ENCODE results near the gene TMEM174.
"Not testable (repeated sequence)": the region's sequence is repeated elsewhere in the genome, so short reads cannot be mapped to it uniquely, and the experiment has no call there.

Gene TMEM174

DNA sequence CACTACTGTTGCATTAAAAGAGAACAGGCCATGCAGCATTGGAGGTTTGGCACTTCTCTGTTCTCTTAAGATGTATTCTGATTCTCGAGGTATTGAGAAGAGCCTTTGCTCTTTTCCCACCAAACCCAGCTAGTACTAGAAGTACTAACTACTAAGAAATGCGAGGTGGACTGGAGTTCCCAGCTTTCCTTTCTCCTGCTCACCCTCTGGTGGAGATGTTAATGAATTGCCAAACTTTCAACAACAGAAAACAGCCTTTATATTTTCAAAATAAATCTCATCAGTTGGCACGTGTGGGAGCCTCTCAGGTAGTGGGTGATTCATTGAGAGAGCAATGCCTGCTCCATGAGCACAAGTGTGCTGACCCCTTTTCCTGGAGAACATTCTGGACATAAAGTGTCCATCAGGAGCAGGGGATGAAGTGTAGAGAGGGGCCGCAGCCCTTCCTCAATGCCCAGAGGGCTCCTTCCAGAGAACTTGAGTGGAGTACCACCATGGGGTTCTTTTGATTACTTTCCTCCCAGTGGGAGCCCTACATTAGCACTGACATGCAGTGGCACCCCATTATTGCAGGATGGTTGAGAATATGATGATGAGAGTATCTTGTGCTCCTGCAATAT lies 45.7 kb downstream of the TMEM174 start:
- no peak for DNase-seq (ENCODE audit: low read depth in 4 of 4, low spot score in 1 of 4)

GRCh38 chr5:73219336-73219735 lies 46.3 kb downstream of the TMEM174 start:
- DNase-seq (ENCODE audit: low read depth in 4 of 4, low spot score in 1 of 4): not testable (repeated sequence)

DNA sequence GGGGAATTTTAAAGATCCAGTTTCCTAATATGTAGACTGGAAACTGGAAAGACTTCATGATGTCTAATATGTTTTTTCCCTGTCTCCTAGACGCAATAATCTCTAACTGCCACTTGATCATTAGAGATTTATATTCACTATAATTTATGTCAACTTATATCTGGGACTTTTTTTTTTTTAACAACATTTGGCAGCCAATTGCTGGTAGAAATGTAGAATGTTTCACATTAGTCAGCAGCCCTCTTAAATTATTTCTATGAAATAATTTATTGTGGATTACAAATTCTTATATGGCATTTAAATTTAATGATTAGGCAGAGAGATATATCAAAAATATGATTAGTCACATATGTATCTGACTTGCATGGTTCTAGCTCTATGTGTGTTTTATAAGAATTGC lies 48.2 kb downstream of the TMEM174 start:
- DNase-seq (ENCODE audit: low read depth in 4 of 4, low spot score in 1 of 4): no peak

DNA sequence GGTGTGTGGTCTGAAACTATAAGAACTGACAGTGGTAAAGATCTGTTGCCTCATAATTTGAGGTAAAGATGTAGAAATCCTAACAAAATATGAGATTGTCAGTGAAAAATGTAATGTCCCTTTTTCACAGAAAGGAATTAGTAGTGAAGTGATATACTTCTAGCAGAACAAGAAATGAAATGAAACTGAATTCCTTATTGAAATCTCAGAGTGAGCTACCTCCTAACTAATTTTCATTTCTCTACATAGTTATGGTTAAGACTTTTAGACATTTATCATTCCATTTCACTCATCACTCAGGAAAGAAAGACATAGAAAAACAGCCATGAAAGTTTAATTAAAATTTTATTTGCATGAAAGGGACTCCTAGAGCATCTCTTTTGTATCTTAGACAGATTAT lies 48.7 kb downstream of the TMEM174 start:
- DNase-seq (ENCODE audit: low read depth in 4 of 4, low spot score in 1 of 4): no peak

DNA sequence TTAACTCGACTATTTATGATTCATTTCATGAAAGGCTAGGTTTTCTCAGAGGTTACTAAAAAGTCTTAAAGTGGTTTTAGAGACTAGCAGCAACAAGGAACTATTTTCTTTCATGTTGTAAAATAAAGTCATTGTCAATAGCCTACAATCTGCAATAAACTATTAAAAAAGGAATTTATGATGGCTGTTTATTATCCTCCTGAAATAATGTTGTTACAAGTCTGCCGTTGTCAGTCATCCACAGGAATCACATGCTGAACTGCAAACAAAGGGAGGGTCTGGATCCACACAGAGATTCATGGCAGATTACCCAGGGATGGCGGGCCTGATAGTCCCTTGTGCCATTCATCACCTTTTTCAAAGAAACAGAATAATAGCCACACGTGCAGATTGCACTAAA lies 49.2 kb downstream of the TMEM174 start:
- DNase-seq (ENCODE audit: low read depth in 4 of 4, low spot score in 1 of 4): no peak

Measured in stimulated activated CD4-positive, alpha-beta T cell treated with anti-CD3 and anti-CD28 coated beads, Interleukin-1b, Interleukin-23, amount 100 ng/mL, for 24 hours (primary cell).